ENCODE measurements around the gene RBM17.

RBM17 gene

DNA sequence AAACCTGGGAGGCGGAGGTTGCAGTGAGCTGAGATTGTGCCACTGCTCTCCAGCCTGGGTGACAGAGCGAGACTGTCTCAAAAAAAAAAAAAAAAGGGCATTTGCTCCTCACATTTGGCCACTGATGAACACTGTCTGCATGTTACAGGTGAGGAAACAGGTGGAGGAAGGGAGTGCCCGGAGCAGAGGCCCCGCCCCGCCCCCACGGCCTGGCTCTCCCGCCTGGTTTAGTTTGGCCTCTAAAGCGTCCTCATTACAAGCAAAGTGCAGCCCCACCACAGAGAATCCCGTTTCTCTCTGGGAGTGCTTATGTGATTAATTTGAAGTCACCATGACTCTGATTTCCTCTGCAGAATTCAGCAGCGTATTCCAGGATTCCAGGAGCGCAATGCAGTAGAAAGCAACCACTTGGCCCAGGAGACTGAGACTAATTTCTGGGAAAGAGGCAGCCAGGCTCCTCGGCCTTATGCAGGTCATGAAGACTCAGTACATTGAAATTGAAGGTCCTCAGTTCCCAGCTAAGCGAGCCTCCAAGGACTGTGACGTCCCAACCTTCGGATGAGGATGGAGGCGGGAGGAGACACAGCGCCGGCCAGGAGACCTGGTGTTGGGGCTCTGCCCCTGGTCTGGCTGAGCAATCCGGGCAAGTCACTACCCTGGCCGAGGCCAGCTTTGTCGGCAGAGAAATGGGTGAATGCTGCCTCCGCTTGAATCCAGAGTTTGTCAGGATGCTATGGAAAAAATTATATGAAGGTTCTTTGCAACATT, 44.7 kb downstream of the RBM17 start:
- no peak overlapping the region for H3K27ac ChIP-seq (ENCODE audit: poor library complexity, severe bottlenecking)
- DNase-seq (ENCODE audit: low spot score), result no peak
- no peak for ATAC-seq (ENCODE audit: low read depth)
- H3K9me3 ChIP-seq (ENCODE audit: severe bottlenecking), result no peaks in the 10 kb centered on the region
- H3K36me3 ChIP-seq (ENCODE audit: low read depth), result no peaks in the 10 kb centered on the region
- no peak overlapping the region for H3K4me3 ChIP-seq (ENCODE audit: severe bottlenecking)
- peaks cover 6% of the 10 kb centered on the region for H3K4me1 ChIP-seq (ENCODE audit: insufficient read depth, poor library complexity, severe bottlenecking)
- TF ChIP-seq CTCF (IDR thresholded peaks at IDR 0.05; ENCODE audit: poor library complexity, severe bottlenecking), result no peak
- no peaks in the 10 kb centered on the region for H3K27me3 ChIP-seq (ENCODE audit: insufficient read depth, poor library complexity, severe bottlenecking)

DNA sequence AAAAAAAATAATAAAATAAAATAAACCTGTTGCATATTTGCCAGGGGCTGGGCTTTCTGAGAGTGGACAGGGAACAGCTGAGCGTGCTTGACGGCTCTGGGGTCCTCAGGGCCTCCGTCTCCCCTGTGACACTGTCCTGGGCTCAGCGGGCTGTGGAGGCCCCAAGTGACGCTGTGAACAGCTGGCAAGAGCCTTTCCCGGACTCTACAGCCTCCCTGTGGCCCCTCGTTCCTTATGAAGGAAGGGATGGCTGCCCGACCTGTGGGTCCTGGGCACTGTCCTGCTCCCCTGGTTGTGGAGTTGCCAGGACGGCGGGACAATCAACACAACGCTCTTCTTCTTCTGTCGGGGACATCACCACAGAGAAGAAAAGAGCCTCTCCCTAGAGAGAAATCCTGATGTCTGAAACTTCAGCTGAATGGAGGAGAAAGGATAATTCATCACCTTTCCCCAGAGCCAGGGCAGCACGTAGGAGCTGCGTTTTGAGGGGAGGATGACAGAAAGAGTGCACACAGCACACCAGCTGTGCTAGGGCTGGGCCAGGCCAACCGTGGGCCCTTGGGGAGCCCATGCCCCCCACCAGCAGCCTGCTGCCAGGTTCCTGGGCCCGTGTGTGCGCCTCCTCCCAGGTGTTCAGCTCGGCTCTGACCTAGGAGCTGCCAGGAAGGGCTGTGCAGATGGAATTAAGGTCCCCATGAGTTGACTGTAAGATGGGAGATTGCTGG, 45.4 kb downstream of the RBM17 start:
- Histone ChIP-seq H3K27ac (ENCODE audit: poor library complexity, severe bottlenecking) (no peak overlapping the region), H3K27me3 (ENCODE audit: insufficient read depth, poor library complexity, severe bottlenecking) (no peaks in the 10 kb centered on the region), H3K36me3 (ENCODE audit: low read depth) (no peaks in the 10 kb centered on the region), H3K9me3 (ENCODE audit: severe bottlenecking) (no peaks in the 10 kb centered on the region), H3K4me1 (ENCODE audit: insufficient read depth, poor library complexity, severe bottlenecking) (peaks cover 6% of the 10 kb centered on the region), H3K4me3 (ENCODE audit: severe bottlenecking) (no peak overlapping the region)
- no peak for TF ChIP-seq CTCF (IDR thresholded peaks at IDR 0.05; ENCODE audit: poor library complexity, severe bottlenecking)
- no peak for DNase-seq (ENCODE audit: low spot score)
- ATAC-seq (ENCODE audit: low read depth), result no peak

GRCh38 chr10:6135039-6135438, 46.2 kb downstream of the RBM17 start:
- no peak for DNase-seq (ENCODE audit: low spot score)
- Histone ChIP-seq H3K9me3 (ENCODE audit: severe bottlenecking) (no peaks in the 10 kb centered on the region), H3K4me1 (ENCODE audit: insufficient read depth, poor library complexity, severe bottlenecking) (peaks cover 6% of the 10 kb centered on the region), H3K4me3 (ENCODE audit: severe bottlenecking) (no peak overlapping the region), H3K27ac (ENCODE audit: poor library complexity, severe bottlenecking) (no peak overlapping the region), H3K27me3 (ENCODE audit: insufficient read depth, poor library complexity, severe bottlenecking) (no peaks in the 10 kb centered on the region), H3K36me3 (ENCODE audit: low read depth) (no peaks in the 10 kb centered on the region)
- TF ChIP-seq CTCF (IDR thresholded peaks at IDR 0.05; ENCODE audit: poor library complexity, severe bottlenecking), result no peak
- ATAC-seq (ENCODE audit: low read depth), result no peak

- no peaks in the 10 kb centered on the region for H3K36me3 ChIP-seq (ENCODE audit: low read depth)
- no peaks in the 10 kb centered on the region for H3K9me3 ChIP-seq (ENCODE audit: severe bottlenecking)
- no peak for TF ChIP-seq CTCF (IDR thresholded peaks at IDR 0.05; ENCODE audit: poor library complexity, severe bottlenecking)
- H3K27ac ChIP-seq (ENCODE audit: poor library complexity, severe bottlenecking), result no peak overlapping the region
- no peaks in the 10 kb centered on the region for H3K27me3 ChIP-seq (ENCODE audit: insufficient read depth, poor library complexity, severe bottlenecking)
- DNase-seq (ENCODE audit: low spot score), result no peak
- no peak for ATAC-seq (ENCODE audit: low read depth)
- H3K4me1 ChIP-seq (ENCODE audit: insufficient read depth, poor library complexity, severe bottlenecking), result peaks cover 6% of the 10 kb centered on the region
- no peak overlapping the region for H3K4me3 ChIP-seq (ENCODE audit: severe bottlenecking)
These were observed 46.8 kb downstream of the RBM17 start for GRCh38 chr10:6135589-6136168.

Data from RWPE2 (cell line).